Omental fat pad (tissue), 4 donors: Measurements from ENCODE around the gene GBP2. TPM values are rescaled to one million over a fixed set of nuclear protein-coding genes. Genes with fewer than 3 reads are reported as not detected.
"Not testable (repeated sequence)": the region's sequence is repeated elsewhere in the genome, so short reads cannot be mapped to it uniquely, and the experiment has no call there.

ENCODE experiments used
- ATAC-seq: fragments of 150-250 bp; one replicate; pipeline ENCODE4 v1.9.1; 2016; ENCODE audit warnings: mild to moderate bottlenecking, moderate library complexity; ENCODE audit not compliant: low FRiP score
- DNase-seq: peaks from one replicate; pipeline ENCODE4 v3.0.0-alpha.2; 2019; ENCODE audit warnings: low spot score
- total RNA-seq, 4 donors: library from RNA; depleted of rRNA; stranded (reverse); fragments of >200 nt; gene quantifications; one replicate each; pipeline ENCODE4 v1.1.0, GENCODE V29; 2016
- TF ChIP-seq, protein P1 (sequence below), 3 donors: fragments of 450-650 bp; IDR thresholded peaks; one replicate each; pipeline ENCODE4 v1.5.1; 2016 to 2017; ENCODE audit warnings: antibody characterized with exemption in 3 of 3, mild to moderate bottlenecking in 3 of 3, moderate library complexity in 2 of 3

Gene GBP2
- total RNA-seq, 4 donors from 2014 or later: 66.9 to 126 (median 81.6) TPM

DNA sequence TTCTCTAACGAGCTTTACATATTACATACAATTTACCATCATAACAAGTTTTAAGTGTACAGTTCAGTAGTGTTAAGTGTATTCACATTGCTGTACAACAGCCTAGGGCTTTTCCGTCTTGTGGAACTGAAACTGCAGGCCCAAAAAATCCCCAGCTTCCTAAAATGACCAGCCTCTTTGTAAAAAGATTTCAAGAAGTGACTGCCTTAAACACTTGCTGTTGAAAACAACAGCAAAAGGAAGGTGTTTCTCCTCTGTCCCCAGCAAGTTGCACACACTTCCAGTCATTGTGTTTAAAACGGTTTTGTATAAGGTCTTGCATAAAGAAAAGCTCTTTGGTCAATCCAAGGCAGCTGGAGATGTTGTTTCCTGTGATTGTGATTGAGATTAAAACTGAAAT lies 44.9 kb downstream of the GBP2 start:
- ATAC-seq (no peak), DNase-seq (no peak)
- TF ChIP-seq, protein P1, sequence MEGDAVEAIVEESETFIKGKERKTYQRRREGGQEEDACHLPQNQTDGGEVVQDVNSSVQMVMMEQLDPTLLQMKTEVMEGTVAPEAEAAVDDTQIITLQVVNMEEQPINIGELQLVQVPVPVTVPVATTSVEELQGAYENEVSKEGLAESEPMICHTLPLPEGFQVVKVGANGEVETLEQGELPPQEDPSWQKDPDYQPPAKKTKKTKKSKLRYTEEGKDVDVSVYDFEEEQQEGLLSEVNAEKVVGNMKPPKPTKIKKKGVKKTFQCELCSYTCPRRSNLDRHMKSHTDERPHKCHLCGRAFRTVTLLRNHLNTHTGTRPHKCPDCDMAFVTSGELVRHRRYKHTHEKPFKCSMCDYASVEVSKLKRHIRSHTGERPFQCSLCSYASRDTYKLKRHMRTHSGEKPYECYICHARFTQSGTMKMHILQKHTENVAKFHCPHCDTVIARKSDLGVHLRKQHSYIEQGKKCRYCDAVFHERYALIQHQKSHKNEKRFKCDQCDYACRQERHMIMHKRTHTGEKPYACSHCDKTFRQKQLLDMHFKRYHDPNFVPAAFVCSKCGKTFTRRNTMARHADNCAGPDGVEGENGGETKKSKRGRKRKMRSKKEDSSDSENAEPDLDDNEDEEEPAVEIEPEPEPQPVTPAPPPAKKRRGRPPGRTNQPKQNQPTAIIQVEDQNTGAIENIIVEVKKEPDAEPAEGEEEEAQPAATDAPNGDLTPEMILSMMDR (IDR thresholded peaks at IDR 0.05): no peak

DNA sequence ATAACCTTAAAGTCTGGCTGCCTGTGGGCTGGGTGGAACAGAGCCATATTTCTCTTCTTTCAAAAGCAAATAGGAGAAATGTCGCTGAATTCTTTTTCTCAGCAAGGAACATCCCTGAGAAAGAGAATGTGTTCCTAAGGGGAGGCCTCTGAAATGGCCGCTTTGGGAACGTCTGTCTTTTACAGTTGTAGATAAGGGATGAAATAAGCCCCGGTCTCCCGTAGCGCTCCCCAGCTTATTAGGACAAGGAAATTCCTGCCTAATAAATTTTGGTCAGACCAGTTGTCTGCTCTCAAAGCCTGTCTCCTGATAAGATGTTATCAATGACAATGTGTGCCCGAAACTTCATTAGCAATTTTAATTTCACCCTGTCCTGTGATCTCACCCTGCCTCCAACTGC lies 45.8 kb downstream of the GBP2 start:
- not testable (repeated sequence) for DNase-seq, ATAC-seq

DNA sequence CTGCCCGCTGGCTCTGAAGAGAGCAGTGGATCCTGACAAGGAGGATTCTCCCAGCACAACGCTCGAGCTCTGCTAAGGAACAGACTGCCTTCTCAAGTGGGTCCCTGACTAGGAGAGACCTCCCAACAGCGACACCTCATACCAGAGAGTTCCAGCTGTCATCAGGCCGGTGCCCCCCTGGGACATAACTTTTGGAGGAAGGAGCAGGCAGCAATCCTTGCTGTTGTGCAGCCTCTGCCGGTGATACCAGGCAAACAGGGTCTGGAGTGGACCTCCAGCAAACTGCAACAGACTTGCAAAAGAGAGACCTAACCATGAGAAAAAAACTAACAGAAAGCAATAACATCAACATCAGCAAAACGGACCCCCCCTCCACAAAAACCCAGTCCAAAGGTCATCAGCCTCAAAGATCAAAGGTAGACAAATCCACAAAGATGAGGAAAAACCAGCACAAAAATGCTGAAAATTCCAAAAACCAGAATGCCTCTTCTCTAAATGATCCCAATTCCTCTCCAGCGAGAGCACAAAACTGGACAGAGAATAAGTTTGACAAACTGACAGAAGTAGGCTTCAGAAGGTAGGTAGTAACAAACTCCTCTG lies 53.3 kb downstream of the GBP2 start:
- DNase-seq, ATAC-seq: not testable (repeated sequence)

DNA sequence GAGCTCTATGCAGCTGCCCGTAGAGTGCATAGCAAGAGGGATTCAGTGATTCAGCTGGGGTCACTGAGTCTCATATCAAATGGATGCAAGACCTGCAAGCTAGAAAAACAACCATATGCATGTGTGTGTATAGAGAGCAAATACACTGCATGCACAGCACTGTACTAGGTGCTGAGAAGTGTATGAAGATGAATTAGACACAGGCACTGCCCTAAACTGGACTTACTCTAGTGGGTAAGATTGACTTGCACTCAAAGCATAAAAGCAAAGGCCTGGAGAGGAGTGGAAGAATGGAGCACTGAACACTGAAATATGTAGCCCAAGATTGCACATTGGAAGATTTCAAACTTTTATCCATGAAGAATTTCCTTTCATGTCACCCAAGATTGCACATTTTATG lies 55.4 kb downstream of the GBP2 start:
- TF ChIP-seq, protein P1 (IDR thresholded peaks at IDR 0.05): no peak
- no peak for ATAC-seq
- no peak for DNase-seq

DNA sequence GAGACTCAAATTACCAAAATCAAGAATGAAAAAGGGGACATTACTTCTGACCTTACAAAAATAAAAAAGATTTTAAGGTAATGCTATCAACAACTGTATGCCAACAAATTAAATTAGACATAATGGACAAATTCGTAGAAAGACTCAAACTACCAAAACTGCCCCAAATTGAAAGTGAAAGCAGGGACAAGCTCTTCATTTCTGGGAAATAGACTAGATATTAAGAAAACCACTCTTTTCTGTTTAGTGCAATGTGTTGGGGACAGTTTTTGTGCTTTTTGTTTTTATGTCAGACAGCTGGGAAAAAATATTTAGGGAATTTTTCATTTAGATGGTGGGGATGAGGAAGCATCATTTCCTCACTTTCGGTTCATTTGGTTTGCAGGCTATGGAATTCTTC lies 56.0 kb downstream of the GBP2 start:
- TF ChIP-seq, protein P1 (IDR thresholded peaks at IDR 0.05): no peak
- ATAC-seq: no peak
- no peak for DNase-seq

DNA sequence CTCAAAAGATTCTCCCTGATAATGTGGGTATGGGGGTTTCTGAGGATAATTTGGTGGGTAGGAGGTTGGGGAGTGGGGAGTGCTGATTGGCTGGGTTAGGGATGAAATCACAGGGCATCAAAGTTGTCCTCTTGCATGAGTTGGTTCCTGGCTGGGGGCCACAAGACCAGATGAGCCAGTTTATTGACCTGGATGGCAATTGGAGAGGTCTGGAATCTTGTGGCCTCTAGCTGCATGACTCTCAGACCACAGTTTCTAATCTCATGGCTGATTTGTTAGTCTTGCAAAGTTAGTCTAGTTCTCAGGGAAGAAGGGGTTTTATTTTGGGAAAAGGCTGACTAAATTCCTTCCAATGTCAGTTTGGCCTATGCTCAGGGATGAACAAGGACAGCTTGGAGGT lies 57.6 kb downstream of the GBP2 start:
- no peak for ATAC-seq
- TF ChIP-seq, protein P1 (IDR thresholded peaks at IDR 0.05): no peak
- no peak for DNase-seq

DNA sequence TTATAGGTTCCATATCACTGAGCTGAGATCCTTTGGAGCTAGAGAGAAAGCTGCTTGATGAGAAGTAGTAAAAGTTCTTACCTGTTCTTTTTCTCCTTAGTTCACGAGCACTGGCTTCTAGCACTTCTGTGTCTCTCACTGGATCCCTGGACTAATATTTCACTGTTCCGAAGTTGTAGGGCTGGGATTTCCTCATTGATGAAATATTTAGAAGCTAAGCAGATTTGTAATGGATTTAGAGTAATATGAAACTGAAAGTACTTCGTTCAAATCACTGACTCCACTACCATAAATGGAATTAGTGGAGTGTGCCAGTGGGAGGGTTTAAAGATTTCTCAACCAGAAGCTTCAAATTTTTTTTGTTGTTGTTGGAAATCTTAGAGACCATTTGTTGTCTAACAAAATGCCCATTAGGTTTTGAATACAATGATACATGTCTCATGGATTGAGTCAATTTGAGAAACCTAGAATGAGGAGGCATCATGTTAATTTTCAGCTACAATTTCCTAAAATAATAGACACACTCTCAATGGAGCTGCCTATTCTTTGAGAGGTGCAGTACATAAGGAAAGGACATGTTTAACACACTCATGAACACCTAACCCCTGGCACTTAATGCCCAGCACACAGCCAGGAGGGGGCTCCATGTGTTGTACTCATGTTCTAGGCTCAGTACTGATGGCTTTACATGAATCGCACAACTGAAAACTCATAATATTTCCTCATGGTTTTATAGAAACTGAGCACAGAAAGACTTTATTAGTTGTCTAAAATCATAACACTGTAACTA lies 60.6 kb downstream of the GBP2 start, which contains the start of gene GBP1:
Gene GBP1, minus strand, starts transcription at position 130 of the 790 bp plus-strand sequence. CDS start 1,974 bp downstream, outside the sequence.
- TF ChIP-seq, protein P1 (IDR thresholded peaks at IDR 0.05): no peak
- no peak for DNase-seq
- ATAC-seq: peak; percentile 93

DNA sequence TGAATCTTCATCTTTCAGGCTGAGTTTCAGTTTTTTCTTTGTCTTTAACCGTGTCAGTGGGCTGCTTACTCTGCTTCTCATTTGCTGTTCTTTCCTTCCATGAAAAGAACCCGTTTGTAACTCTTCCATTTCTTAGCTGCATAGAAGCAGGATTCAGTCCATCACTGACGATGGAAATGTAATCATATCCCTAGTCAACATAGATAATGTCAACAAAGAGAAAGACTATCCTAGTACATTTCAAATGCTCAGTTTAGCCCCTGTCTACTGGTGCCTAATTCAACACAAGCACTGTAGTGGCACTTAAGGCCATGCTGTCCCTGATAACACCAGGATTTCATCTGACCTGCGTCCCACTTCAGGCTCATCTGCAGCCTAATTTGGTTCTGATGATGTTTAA lies 61.3 kb downstream of the GBP2 start:
- TF ChIP-seq, protein P1 (IDR thresholded peaks at IDR 0.05): no peak
- DNase-seq (no peak), ATAC-seq (peak; percentile 30)
